ENCODE data around the gene AGER. TPM values are rescaled to one million over a fixed set of nuclear protein-coding genes. Genes with fewer than 3 reads are reported as not detected.

Gene AGER
- total RNA-seq, 6 donors from 2014 or later, result 543 to 2,806 (median 1,294) TPM

- WGBS, 2 donors, result 71 to 73% methylated on average over 7 of the region's 7 CpGs
- DNase-seq (no peak), ATAC-seq (ENCODE audit: low FRiP score in 2 of 2) (no peak)
- Histone ChIP-seq H3K36me3 (peaks cover 0 to 26% (median 13%) of the 10 kb centered on the region in 4 donors), H3K27me3 (no peaks in the 10 kb centered on the region), H3K4me3 (no peak overlapping the region), H3K4me1 (peaks cover 0 to 6% (median 5%) of the 10 kb centered on the region in 4 donors), H3K9me3 (no peaks in the 10 kb centered on the region), H3K27ac (peak overlapping the region; percentile 37 to 84 (median 71))
- TF ChIP-seq, protein P1, sequence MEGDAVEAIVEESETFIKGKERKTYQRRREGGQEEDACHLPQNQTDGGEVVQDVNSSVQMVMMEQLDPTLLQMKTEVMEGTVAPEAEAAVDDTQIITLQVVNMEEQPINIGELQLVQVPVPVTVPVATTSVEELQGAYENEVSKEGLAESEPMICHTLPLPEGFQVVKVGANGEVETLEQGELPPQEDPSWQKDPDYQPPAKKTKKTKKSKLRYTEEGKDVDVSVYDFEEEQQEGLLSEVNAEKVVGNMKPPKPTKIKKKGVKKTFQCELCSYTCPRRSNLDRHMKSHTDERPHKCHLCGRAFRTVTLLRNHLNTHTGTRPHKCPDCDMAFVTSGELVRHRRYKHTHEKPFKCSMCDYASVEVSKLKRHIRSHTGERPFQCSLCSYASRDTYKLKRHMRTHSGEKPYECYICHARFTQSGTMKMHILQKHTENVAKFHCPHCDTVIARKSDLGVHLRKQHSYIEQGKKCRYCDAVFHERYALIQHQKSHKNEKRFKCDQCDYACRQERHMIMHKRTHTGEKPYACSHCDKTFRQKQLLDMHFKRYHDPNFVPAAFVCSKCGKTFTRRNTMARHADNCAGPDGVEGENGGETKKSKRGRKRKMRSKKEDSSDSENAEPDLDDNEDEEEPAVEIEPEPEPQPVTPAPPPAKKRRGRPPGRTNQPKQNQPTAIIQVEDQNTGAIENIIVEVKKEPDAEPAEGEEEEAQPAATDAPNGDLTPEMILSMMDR (IDR thresholded peaks at IDR 0.05), result peak in 1 of 6 experiments; percentile 8
- no peak for TF ChIP-seq EP300 (IDR thresholded peaks at IDR 0.05)
- no peak for TF ChIP-seq POLR2A (IDR thresholded peaks at IDR 0.05)
- peak in 1 of 2 donors; percentile 27 for TF ChIP-seq POLR2AphosphoS5 (IDR thresholded peaks at IDR 0.05)
Measured at GRCh38 chr6:32163559-32164258, 20.3 kb downstream of the AGER start.

- peaks cover 18 to 27% (median 24%) of the 10 kb centered on the region in 4 donors for H3K4me1 ChIP-seq
- H3K27me3 ChIP-seq, result no peaks in the 10 kb centered on the region
- no peaks in the 10 kb centered on the region for H3K9me3 ChIP-seq
- no peak for DNase-seq
- H3K36me3 ChIP-seq, result peaks cover 0 to 33% (median 10%) of the 10 kb centered on the region in 4 donors
- H3K27ac ChIP-seq, result no peak overlapping the region
- no peak overlapping the region for H3K4me3 ChIP-seq
- TF ChIP-seq, protein P1 (IDR thresholded peaks at IDR 0.05), result no peak
- TF ChIP-seq EP300 (IDR thresholded peaks at IDR 0.05), result no peak
- no peak for TF ChIP-seq POLR2A (IDR thresholded peaks at IDR 0.05)
- TF ChIP-seq POLR2AphosphoS5 (IDR thresholded peaks at IDR 0.05), result no peak
- ATAC-seq (ENCODE audit: low FRiP score in 2 of 2), result no peak
Measured at GRCh38 chr6:32158052-32158451, 26.0 kb downstream of the AGER start.

DNA sequence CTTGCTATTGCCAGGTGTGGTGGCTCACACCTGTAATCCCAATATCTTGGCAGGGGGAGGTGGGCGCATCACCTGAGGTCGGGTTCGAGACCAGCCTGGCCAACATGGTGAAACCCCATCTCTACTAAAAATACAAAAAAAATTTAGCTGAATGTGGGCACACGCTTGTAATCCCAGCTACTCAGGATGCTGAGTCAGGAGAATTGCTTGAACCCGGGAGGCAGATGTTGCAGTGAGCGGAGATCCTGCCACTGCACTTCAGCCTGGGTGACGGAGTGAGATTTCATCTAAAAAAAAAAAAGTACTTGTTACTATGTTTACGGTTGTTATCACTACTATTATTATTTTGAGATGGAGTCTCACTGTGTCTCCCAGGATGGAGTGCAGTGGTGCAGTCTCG, 27.2 kb downstream of the AGER start:
- H3K27ac ChIP-seq, result no peak overlapping the region
- DNase-seq, result no peak
- H3K4me3 ChIP-seq, result no peak overlapping the region
- peaks cover 0 to 4% (median 0%) of the 10 kb centered on the region in 4 donors for H3K27me3 ChIP-seq
- ATAC-seq (ENCODE audit: low FRiP score in 2 of 2), result no peak
- peaks cover 29 to 39% (median 34%) of the 10 kb centered on the region in 4 donors for H3K4me1 ChIP-seq
- TF ChIP-seq, protein P1 (IDR thresholded peaks at IDR 0.05), result no peak
- TF ChIP-seq POLR2A (IDR thresholded peaks at IDR 0.05) (no peak), POLR2AphosphoS5 (IDR thresholded peaks at IDR 0.05) (no peak), EP300 (IDR thresholded peaks at IDR 0.05) (no peak)
- H3K36me3 ChIP-seq, result peaks cover 0 to 33% (median 7%) of the 10 kb centered on the region in 4 donors
- 84 to 92% methylated on average over 9 of the region's 9 CpGs for WGBS, 2 donors
- no peaks in the 10 kb centered on the region for H3K9me3 ChIP-seq

DNA sequence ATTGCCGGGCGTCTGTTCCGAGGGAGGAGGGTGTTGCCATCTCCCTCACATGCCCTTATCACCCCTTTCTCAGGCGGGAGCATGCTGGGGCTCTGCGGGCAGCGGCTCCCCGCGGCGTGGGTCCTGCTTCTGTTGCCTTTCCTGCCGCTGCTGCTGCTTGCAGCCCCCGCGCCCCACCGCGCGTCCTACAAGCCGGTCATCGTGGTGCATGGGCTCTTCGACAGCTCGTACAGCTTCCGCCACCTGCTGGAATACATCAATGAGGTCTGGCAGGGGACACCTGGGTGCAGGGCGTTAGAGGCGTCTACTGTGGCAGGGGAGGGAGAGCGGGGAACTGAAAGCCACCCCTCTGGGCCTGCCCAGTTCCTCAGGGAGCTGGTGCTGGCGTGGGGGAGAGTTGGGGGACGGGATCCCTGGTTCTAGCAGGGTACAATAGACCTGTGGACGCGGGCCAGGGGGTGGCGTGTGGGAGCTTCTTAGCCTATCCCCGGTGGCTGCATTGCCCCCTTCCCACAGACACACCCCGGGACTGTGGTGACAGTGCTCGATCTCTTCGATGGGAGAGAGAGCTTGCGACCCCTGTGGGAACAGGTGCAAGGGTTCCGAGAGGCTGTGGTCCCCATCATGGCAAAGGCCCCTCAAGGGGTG, 29.4 kb downstream of the AGER start:
- no peaks in the 10 kb centered on the region for H3K9me3 ChIP-seq
- H3K36me3 ChIP-seq, result peaks cover 0 to 31% (median 7%) of the 10 kb centered on the region in 4 donors
- H3K4me1 ChIP-seq, result peaks cover 31 to 53% (median 36%) of the 10 kb centered on the region in 4 donors
- H3K27ac ChIP-seq, result peak overlapping the region; percentile 79 to 87 (median 85)
- DNase-seq (peak; percentile 74 to 88), ATAC-seq (ENCODE audit: low FRiP score in 2 of 2) (peak; percentile 50 to 75)
- 5% methylated on average over 11 to 34 of the region's 34 CpGs for WGBS, 2 donors
- H3K27me3 ChIP-seq, result peaks cover 0 to 14% (median 6%) of the 10 kb centered on the region in 4 donors
- TF ChIP-seq, protein P1 (IDR thresholded peaks at IDR 0.05), result peak; percentile 36 to 74 (median 58)
- no peak for TF ChIP-seq POLR2AphosphoS5 (IDR thresholded peaks at IDR 0.05)
- H3K4me3 ChIP-seq, result peak overlapping the region; percentile 54 to 76 (median 63)

Data from upper lobe of left lung (tissue), 6 donors.